Caco-2 (cell line): Measurements from ENCODE around the gene PFKFB3. TPM values are rescaled to one million over a fixed set of nuclear protein-coding genes. Genes with fewer than 3 reads are reported as not detected.
A peak's percentile ranks its signal among the peaks of the same experiment; 100 is the strongest.

Experiments
- BruUV-seq: library from RNA; stranded (reverse); fragments of 400-500 nt; replicated peaks from 2 replicates; lab custom pipeline; 2021; lab: Mats Ljungman, UMichigan
- CTCF ChIA-PET: fragments of 300-600 bp; sonication (Branson Sonifier 250); formaldehyde crosslinking; loops from one replicate; lab custom pipeline; 2022; ENCODE audit warnings: antibody characterized with exemption; lab: Charles Lee
- POLR2A ChIA-PET: fragments of 300-600 bp; sonication (Branson Sonifier 250); formaldehyde crosslinking; loops from one replicate; lab custom pipeline; 2022; ENCODE audit warnings: antibody characterized with exemption; lab: Charles Lee
- DNase-seq, 2 experiments: peaks; one replicate each; pipeline versions ENCODE4 v3.0.0 to v3.0.0-alpha.2; 2020 to 2022
- H3K27me3 ChIP-seq: replicated peaks from 2 replicates; pipeline ENCODE4 v1.6.0; 2011; ENCODE audit warnings: low read length; ENCODE audit not compliant: control insufficient read depth, insufficient read depth
- H3K36me3 ChIP-seq: 2 replicates; pipeline ENCODE4 v1.5.1; 2011; ENCODE audit warnings: low read length; ENCODE audit not compliant: control insufficient read depth, insufficient read depth
- H3K4me1 ChIP-seq: fragments of 250-450 bp; sonication (Bioruptor Pico); 2 replicates; pipeline ENCODE4 v1.5.1; 2020; ENCODE audit warnings: mild to moderate bottlenecking
- H3K4me3 ChIP-seq: 2 replicates; pipeline ENCODE4 v1.5.1; 2011; ENCODE audit warnings: low read depth, mild to moderate bottlenecking, control low read depth, low read length
- H3K9me3 ChIP-seq: fragments of 250-450 bp; sonication (Bioruptor Pico); 2 replicates; pipeline ENCODE4 v1.5.1; 2020; ENCODE audit warnings: mild to moderate bottlenecking, moderate library complexity
- H3K27ac Mint-ChIP-seq: one replicate; pipeline ENCODE4 v1.8.0; 2022; ENCODE audit warnings: mixed read lengths; ENCODE audit not compliant: unreplicated experiment
- H3K27me3 Mint-ChIP-seq: one replicate; pipeline ENCODE4 v1.8.0; 2022; ENCODE audit warnings: mixed read lengths; ENCODE audit not compliant: insufficient read depth, unreplicated experiment
- H3K36me3 Mint-ChIP-seq: one replicate; pipeline ENCODE4 v1.8.0; 2022; ENCODE audit warnings: mild to moderate bottlenecking, mixed read lengths; ENCODE audit not compliant: insufficient read depth, unreplicated experiment
- H3K4me1 Mint-ChIP-seq: one replicate; pipeline ENCODE4 v1.8.0; 2022; ENCODE audit warnings: low read depth, mixed read lengths; ENCODE audit not compliant: unreplicated experiment
- H3K4me3 Mint-ChIP-seq: one replicate; pipeline ENCODE4 v1.8.0; 2022; ENCODE audit warnings: mild to moderate bottlenecking, moderate library complexity, mixed read lengths; ENCODE audit not compliant: unreplicated experiment
- H3K9me3 Mint-ChIP-seq: one replicate; pipeline ENCODE4 v1.8.0; 2022; ENCODE audit warnings: mixed read lengths; ENCODE audit not compliant: unreplicated experiment
- intact Hi-C: fragments of 100-400 bp; cut with micrococcal nuclease; formaldehyde crosslinking; loops from one replicate; pipeline ENCODE4 v1.10.0; 2022; ENCODE audit not compliant: unreplicated experiment
- total RNA-seq: library from RNA; stranded (reverse); gene quantifications from 2 replicates; pipeline ENCODE4 v1.2.3, GENCODE V29; 2022
- TF ChIP-seq, protein P1 (sequence below), 2 experiments: fragments of 200-600 bp in 1 of 2; IDR thresholded peaks; 1 replicate in 1 of 2; 2 replicates in 1 of 2; pipeline versions ENCODE4 v1.5.1 to v1.8.0; 2011 to 2022; ENCODE audit warnings: antibody characterized with exemption in 1 of 2, control low read depth in 1 of 2, inconsistent platforms in 1 of 2, low read depth in 1 of 2, low read length in 1 of 2, mild to moderate bottlenecking in 1 of 2, moderate library complexity in 1 of 2; ENCODE audit not compliant: insufficient read depth in 1 of 2, severe bottlenecking in 1 of 2, unreplicated experiment in 1 of 2

PFKFB3 gene
- total RNA-seq, 1 experiment from 2014 or later: 33.0 TPM

DNA sequence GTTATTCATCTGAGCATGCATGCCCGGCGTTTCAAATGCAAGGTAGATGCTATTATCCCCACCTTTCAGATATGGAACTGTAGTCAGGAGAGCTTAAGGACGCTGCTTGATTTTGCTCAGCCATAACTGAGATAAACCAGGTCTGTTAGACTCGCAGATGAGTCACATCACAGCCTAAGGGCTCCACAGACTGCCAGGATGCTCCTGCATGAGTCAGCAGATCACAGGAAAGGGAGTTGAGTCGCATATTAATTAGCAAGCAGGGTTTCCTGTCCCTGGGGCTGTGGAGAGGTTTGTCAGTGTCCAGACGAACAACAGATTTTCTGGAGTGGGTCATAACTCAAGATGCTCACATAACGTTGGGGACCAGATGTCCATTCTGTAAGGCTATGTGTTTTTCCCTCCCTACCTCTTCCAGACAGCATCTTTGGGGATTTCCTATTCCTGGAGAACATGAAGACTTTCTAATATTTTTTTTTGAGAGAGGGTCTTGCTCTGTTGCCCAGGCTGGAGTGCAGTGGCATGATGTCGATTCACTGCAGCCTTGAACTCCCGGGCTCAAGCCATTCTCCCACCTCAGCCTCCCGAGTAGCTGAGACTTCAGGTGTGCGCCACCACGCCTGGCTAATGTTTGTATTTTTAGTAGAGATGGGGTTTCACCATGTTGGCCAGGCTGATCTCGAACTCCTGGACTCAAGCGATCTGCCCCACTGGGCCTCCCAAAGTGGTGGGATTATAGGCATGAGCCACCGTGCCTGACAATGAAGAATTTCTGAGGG, 36.7 kb downstream of the PFKFB3 start:
- no peaks in the 10 kb centered on the region for H3K27me3 ChIP-seq
- Mint-ChIP-seq H3K27me3 (no peaks in the 10 kb centered on the region), H3K4me1 (peaks cover 6% of the 10 kb centered on the region), H3K36me3 (peaks cover 18% of the 10 kb centered on the region), H3K27ac (no peak overlapping the region), H3K4me3 (no peak overlapping the region), H3K9me3 (no peaks in the 10 kb centered on the region)
- no peak overlapping the region for H3K4me3 ChIP-seq
- peak; percentile 34 to 61 for DNase-seq
- ChIA-PET CTCF (interaction anchor here (1.0 kb wide), 1 partner anchor 162 kb away, joined by 3 read pairs; no protein-coding TSS in a partner anchor), POLR2A (no interaction called here)
- TF ChIP-seq, protein P1, sequence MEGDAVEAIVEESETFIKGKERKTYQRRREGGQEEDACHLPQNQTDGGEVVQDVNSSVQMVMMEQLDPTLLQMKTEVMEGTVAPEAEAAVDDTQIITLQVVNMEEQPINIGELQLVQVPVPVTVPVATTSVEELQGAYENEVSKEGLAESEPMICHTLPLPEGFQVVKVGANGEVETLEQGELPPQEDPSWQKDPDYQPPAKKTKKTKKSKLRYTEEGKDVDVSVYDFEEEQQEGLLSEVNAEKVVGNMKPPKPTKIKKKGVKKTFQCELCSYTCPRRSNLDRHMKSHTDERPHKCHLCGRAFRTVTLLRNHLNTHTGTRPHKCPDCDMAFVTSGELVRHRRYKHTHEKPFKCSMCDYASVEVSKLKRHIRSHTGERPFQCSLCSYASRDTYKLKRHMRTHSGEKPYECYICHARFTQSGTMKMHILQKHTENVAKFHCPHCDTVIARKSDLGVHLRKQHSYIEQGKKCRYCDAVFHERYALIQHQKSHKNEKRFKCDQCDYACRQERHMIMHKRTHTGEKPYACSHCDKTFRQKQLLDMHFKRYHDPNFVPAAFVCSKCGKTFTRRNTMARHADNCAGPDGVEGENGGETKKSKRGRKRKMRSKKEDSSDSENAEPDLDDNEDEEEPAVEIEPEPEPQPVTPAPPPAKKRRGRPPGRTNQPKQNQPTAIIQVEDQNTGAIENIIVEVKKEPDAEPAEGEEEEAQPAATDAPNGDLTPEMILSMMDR (IDR thresholded peaks at IDR 0.05; ENCODE audit: insufficient read depth in 1 of 2, low read depth in 1 of 2, low read length in 1 of 2, severe bottlenecking in 1 of 2, unreplicated experiment in 1 of 2): no peak
- no peaks in the 10 kb centered on the region for H3K9me3 ChIP-seq
- intact Hi-C loops: loop anchor here (5.0 kb wide), 1 partner anchor 38 kb away; no protein-coding TSS in a partner anchor
- H3K4me1 ChIP-seq: peaks cover 6% of the 10 kb centered on the region; the same call in 1 of the 2 replicates
- no TSS peak for BruUV-seq
- H3K36me3 ChIP-seq: no peaks in the 10 kb centered on the region

DNA sequence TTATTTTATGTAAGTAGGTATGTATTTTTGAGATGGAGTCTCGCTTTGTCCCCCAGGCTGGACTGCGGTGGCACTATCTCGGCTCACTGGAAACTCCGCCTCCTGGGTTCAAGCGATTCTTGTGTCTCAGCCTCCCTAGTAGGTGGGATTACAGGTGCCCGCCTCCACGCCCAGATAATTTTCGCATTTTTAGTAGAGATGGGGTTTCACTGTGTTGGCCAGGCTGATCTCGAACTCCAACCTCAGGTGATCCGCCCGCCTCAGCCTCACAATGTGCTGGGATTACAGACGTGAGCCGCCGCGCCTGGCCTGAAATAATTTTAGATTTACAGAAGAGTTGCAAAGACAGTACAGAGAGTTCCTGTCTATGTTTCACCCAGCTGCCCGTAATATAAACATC, 37.5 kb downstream of the PFKFB3 start:
- peaks cover 6% of the 10 kb centered on the region; the same call in 1 of the 2 replicates for H3K4me1 ChIP-seq
- ChIA-PET POLR2A (no interaction called here), CTCF (no interaction called here)
- H3K4me1 Mint-ChIP-seq: peaks cover 6% of the 10 kb centered on the region
- DNase-seq: peak in 1 of 2 experiments; percentile 12
- peaks cover 15% of the 10 kb centered on the region for H3K36me3 Mint-ChIP-seq
- intact Hi-C loops: no loop called here
- no peaks in the 10 kb centered on the region for H3K9me3 Mint-ChIP-seq
- no peak overlapping the region for H3K27ac Mint-ChIP-seq
- no peaks in the 10 kb centered on the region for H3K36me3 ChIP-seq
- no peaks in the 10 kb centered on the region for H3K9me3 ChIP-seq
- BruUV-seq: no TSS peak
- TF ChIP-seq, protein P1 (IDR thresholded peaks at IDR 0.05; ENCODE audit: insufficient read depth in 1 of 2, low read depth in 1 of 2, low read length in 1 of 2, severe bottlenecking in 1 of 2, unreplicated experiment in 1 of 2): no peak
- H3K27me3 Mint-ChIP-seq: no peaks in the 10 kb centered on the region
- H3K4me3 ChIP-seq: no peak overlapping the region
- H3K27me3 ChIP-seq: no peaks in the 10 kb centered on the region
- no peak overlapping the region for H3K4me3 Mint-ChIP-seq

DNA sequence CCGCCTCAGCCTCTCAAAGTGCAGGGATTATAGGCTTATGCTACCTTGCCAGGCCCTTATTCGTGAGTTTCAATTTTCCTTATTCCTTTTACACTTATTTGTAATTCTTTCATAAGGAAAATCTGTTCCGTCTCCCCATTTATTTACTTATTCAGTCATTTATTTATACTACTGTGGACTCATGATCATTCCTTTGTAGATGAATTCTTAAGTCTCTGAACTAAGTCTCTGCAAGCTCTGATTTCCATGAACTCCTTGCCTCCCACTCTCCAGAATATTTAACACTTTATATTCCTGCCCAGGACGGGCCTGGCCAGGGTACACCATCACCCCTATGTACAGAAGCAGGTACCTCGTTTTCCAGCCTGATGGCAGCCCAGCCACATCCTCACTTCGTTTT, 39.4 kb downstream of the PFKFB3 start:
- H3K9me3 Mint-ChIP-seq: no peaks in the 10 kb centered on the region
- Histone ChIP-seq H3K27me3 (no peaks in the 10 kb centered on the region), H3K36me3 (no peaks in the 10 kb centered on the region), H3K4me3 (no peak overlapping the region), H3K4me1 (peaks cover 6% of the 10 kb centered on the region; the same call in 1 of the 2 replicates), H3K9me3 (no peaks in the 10 kb centered on the region)
- H3K36me3 Mint-ChIP-seq: peaks cover 2% of the 10 kb centered on the region
- no peak for DNase-seq
- BruUV-seq: no TSS peak
- CTCF ChIA-PET: interaction anchor here (1.6 kb wide), 1 partner anchor 159 kb away, joined by 3 read pairs; no protein-coding TSS in a partner anchor
- TF ChIP-seq, protein P1 (IDR thresholded peaks at IDR 0.05; ENCODE audit: insufficient read depth in 1 of 2, low read depth in 1 of 2, low read length in 1 of 2, severe bottlenecking in 1 of 2, unreplicated experiment in 1 of 2): no peak
- peaks cover 6% of the 10 kb centered on the region for H3K4me1 Mint-ChIP-seq
- no peak overlapping the region for H3K4me3 Mint-ChIP-seq
- intact Hi-C loops: no loop called here
- H3K27ac Mint-ChIP-seq: no peak overlapping the region
- H3K27me3 Mint-ChIP-seq: no peaks in the 10 kb centered on the region
- POLR2A ChIA-PET: interaction anchor here (0.6 kb wide), 1 partner anchor 1325 kb away, joined by 9 read pairs; no protein-coding TSS in a partner anchor
